Adrenal gland (tissue), 5 donors: Measurements from ENCODE around the gene PLA2G2A.

Experiments used
- CTCF ChIP-seq, 6 experiments: fragments of 450-650 bp in 4 of 6; fragments of 200-600 bp in 2 of 6; sonication (generic) in 1 of 6; IDR thresholded peaks; 1 replicate in 5 of 6; 2 replicates in 1 of 6; pipeline versions ENCODE4 v1.5.1 to v1.8.0; 2016 to 2021; ENCODE audit warnings: antibody characterized with exemption in 6 of 6, mild to moderate bottlenecking in 2 of 6, moderate library complexity in 1 of 6
- POLR2A ChIP-seq, 2 donors: fragments of 450-650 bp; IDR thresholded peaks; one replicate each; pipeline ENCODE4 v1.6.1; 2017; ENCODE audit warnings: antibody characterized with exemption in 2 of 2, mild to moderate bottlenecking in 2 of 2, moderate library complexity in 1 of 2
- donor health status: DM: no; HTN: no; CAD: no.

DNA sequence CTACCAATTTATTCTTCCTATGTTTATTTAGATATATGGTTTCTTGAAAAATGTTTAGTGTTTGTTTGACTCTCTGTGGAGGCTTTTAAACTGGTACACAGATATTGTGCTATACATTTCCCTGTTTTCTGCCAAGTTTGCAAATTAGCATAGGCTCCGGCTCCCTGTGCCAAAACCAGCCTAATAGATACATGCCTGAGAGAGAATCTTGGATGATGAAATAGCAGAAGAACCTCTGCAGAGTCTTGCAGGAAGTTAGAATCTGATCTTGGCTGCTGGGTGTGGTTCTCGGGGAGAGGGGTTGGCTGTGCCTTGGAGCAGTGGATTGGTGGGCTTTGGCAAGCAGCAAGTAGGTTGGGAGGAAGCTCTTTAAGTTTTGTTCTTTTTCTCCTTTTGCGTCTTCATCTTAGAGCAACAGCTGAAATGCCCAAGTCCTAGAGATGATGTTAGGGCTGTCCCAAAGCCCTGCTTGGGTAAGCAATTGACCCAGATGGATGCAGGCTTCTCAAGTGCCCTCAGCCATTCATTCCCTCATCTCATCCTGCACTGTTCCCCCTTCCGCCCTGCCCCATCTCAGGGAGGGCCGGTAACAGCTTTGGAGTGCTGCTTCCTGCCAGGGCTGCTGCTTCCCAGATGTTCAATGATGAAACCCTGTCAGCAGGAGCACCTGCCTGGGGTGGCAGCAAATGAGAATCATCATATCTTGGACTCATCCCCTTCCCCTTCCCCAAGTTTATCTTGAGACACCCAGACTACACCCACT, 9.3 kb downstream of the PLA2G2A start:
- TF ChIP-seq CTCF (IDR thresholded peaks at IDR 0.05) (no peak), POLR2A (IDR thresholded peaks at IDR 0.05) (no peak)
